SK-N-SH (cell line): ENCODE data around the gene FEM1B. TPM values are rescaled to one million over a fixed set of nuclear protein-coding genes. Genes with fewer than 3 reads are reported as not detected.

Source experiments
- CTCF ChIA-PET: fragments of 300-600, 350-600 bp; formaldehyde crosslinking; extraction: SDS; loops from one replicate; lab custom pipeline; 2021; lab: Yijun Ruan, JAX
- POLR2A ChIA-PET: fragments of 350-600 bp; sonication (Branson Sonifier 250); formaldehyde crosslinking; extraction: SDS; loops from one replicate; lab custom pipeline; 2020; ENCODE audit warnings: antibody characterized with exemption, inconsistent platforms; lab: Yijun Ruan, JAX
- DNase-seq: peaks from one replicate; pipeline ENCODE4 v3.0.0; 2012
- H2AFZ ChIP-seq: fragments of 200-600 bp; sonication (generic); 2 replicates; pipeline ENCODE4 v1.8.1; 2016; ENCODE audit warnings: antibody characterized with exemption, mild to moderate bottlenecking, low read depth
- H3F3A ChIP-seq: fragments of 200-600 bp; sonication (generic); replicated peaks from 2 replicates; pipeline ENCODE3; 2016; ENCODE audit warnings: antibody characterized with exemption, mild to moderate bottlenecking; ENCODE audit not compliant: insufficient read depth
- H3K27ac ChIP-seq, 2 experiments: fragments of 200-500 bp in 1 of 2; fragments of 200-600 bp in 1 of 2; sonication (Bioruptor generic) in 1 of 2; sonication (generic), shearing (Covaris generic) in 1 of 2; 2 replicates each; pipeline versions ENCODE4 v1.5.1 to v1.6.1; 2014 to 2016; ENCODE audit warnings: low read depth in 2 of 2, inconsistent platforms in 1 of 2, low read length in 1 of 2, mild to moderate bottlenecking in 1 of 2, mixed read lengths in 1 of 2
- H3K27me3 ChIP-seq: fragments of 200-600 bp; sonication (generic), shearing (Covaris generic); 2 replicates; pipeline ENCODE4 v1.6.1; 2016; ENCODE audit warnings: mixed run types; ENCODE audit not compliant: insufficient read depth
- H3K36me3 ChIP-seq, 2 experiments: fragments of 200-500 bp in 1 of 2; fragments of 200-600 bp in 1 of 2; sonication (Bioruptor generic) in 1 of 2; sonication (generic) in 1 of 2; replicated peaks in 1 of 2; 2 replicates each; pipeline versions ENCODE3 to v1.5.1; 2014 to 2016; ENCODE audit warnings: low read length in 1 of 2, mild to moderate bottlenecking in 1 of 2; ENCODE audit not compliant: insufficient read depth in 2 of 2, control insufficient read depth in 1 of 2
- H3K4me1 ChIP-seq, 2 experiments: fragments of 200-500 bp in 1 of 2; fragments of 200-600 bp in 1 of 2; sonication (Bioruptor generic) in 1 of 2; sonication (generic), shearing (Covaris generic) in 1 of 2; 2 replicates each; pipeline versions ENCODE4 v1.5.1 to v1.6.1; 2014 to 2016; ENCODE audit warnings: low read depth in 1 of 2, low read length in 1 of 2, mixed run types in 1 of 2; ENCODE audit not compliant: insufficient read depth in 2 of 2, control insufficient read depth in 1 of 2
- H3K4me2 ChIP-seq: fragments of 200-600 bp; sonication (generic), shearing (Covaris generic); 2 replicates; pipeline ENCODE4 v1.6.1; 2017; ENCODE audit warnings: mixed run types
- H3K4me3 ChIP-seq, 2 experiments: fragments of 200-500 bp in 1 of 2; fragments of 200-600 bp in 1 of 2; sonication (Bioruptor generic) in 1 of 2; sonication (generic), shearing (Covaris generic) in 1 of 2; 2 replicates each; pipeline versions ENCODE4 v1.5.1 to v1.8.1; 2014 to 2016; ENCODE audit warnings: low read depth in 2 of 2, inconsistent platforms in 1 of 2, low read length in 1 of 2, mild to moderate bottlenecking in 1 of 2, mixed read lengths in 1 of 2, moderate library complexity in 1 of 2
- H3K79me2 ChIP-seq: fragments of 200-600 bp; sonication (generic); 2 replicates; pipeline ENCODE4 v1.8.1; 2017; ENCODE audit warnings: mild to moderate bottlenecking; ENCODE audit not compliant: insufficient read depth
- H3K9ac ChIP-seq: fragments of 200-600 bp; sonication (generic); 2 replicates; pipeline ENCODE4 v1.6.1; 2017; ENCODE audit warnings: mixed run types
- H3K9me2 ChIP-seq: fragments of 200-600 bp; sonication (generic); 2 replicates; pipeline ENCODE4 v1.6.1; 2017; ENCODE audit warnings: mixed run types
- H3K9me3 ChIP-seq: fragments of 200-600 bp; sonication (generic); 2 replicates; pipeline ENCODE4 v1.6.1; 2017; ENCODE audit warnings: mixed run types, mild to moderate bottlenecking, moderate library complexity
- H4K20me1 ChIP-seq: fragments of 200-600 bp; sonication (generic); 2 replicates; pipeline ENCODE4 v1.6.1; 2017; ENCODE audit warnings: mild to moderate bottlenecking, mixed run types; ENCODE audit not compliant: insufficient read depth
- CTCF ChIP-seq: fragments of 200-600 bp; sonication (generic); IDR thresholded peaks from 2 replicates; pipeline ENCODE4 v1.6.1; 2017; ENCODE audit warnings: antibody characterized with exemption, mild to moderate bottlenecking, moderate library complexity
- EZH2phosphoT487 ChIP-seq: fragments of 200-600 bp; sonication (generic); IDR thresholded peaks from 2 replicates; pipeline ENCODE4 v1.6.1; 2017; ENCODE audit warnings: low read depth, mixed run types, mild to moderate bottlenecking, antibody characterized with exemption, moderate library complexity, borderline replicate concordance
- FOXJ3 ChIP-seq: sonication (generic); formaldehyde crosslinking; IDR thresholded peaks from 2 replicates; pipeline ENCODE4 v1.5.1; 2020; ENCODE audit warnings: mild to moderate bottlenecking, missing genetic modification reagents
- MEF2A ChIP-seq: IDR thresholded peaks from 2 replicates; pipeline ENCODE4 v1.4.0; 2012; ENCODE audit warnings: low read depth, borderline replicate concordance
- NFIC ChIP-seq: IDR thresholded peaks from 2 replicates; pipeline ENCODE4 v1.4.0; 2012; ENCODE audit warnings: borderline replicate concordance
- REST ChIP-seq: IDR thresholded peaks from 2 replicates; pipeline ENCODE4 v1.6.1; 2012; ENCODE audit warnings: mild to moderate bottlenecking, low read depth, low read length, moderate library complexity
- SMC3 ChIP-seq: IDR thresholded peaks from 2 replicates; pipeline ENCODE4 v1.6.1; 2012; ENCODE audit warnings: low read depth, low read length, improper control_type of control experiment
- TEAD4 ChIP-seq: IDR thresholded peaks from 2 replicates; pipeline ENCODE4 v1.4.0; 2012; ENCODE audit warnings: mild to moderate bottlenecking, borderline replicate concordance; ENCODE audit not compliant: insufficient read depth
- USF2 ChIP-seq: fragments of 150-350 bp; IDR thresholded peaks from 2 replicates; pipeline ENCODE4 v1.6.1; 2017; ENCODE audit warnings: antibody characterized with exemption, low read length, low read depth, borderline replicate concordance
- YY1 ChIP-seq: IDR thresholded peaks from 2 replicates; pipeline ENCODE4 v1.4.0; 2012; ENCODE audit warnings: low read depth, mild to moderate bottlenecking
- WGBS: methylation state at CpG from one replicate; pipeline ENCODE4 v1.1.6; 2017; ENCODE audit warnings: low lambda C conversion rate; 5-methylcytosine and 5-hydroxymethylcytosine counted together
- polyA plus RNA-seq, 3 experiments: library from polyadenylated mRNA; depleted of rRNA; stranded (reverse); fragments of >200 nt; gene quantifications; 2 replicates each; pipeline ENCODE4 v1.2.3, GENCODE V29; 2012

The FEM1B gene
- polyA plus RNA-seq, 1 of the 3 experiments (the other 2 are of a cell fraction) = 14.0 TPM

- no peak overlapping the region for H3K27ac ChIP-seq
- no peak for TF ChIP-seq MEF2A
- TF ChIP-seq, all 33 proteins: peak for 0
- Histone ChIP-seq H3K27me3 (no peaks in the 10 kb centered on the region), H3K4me1 (peaks cover 4 to 5% of the 10 kb centered on the region in 2 experiments; a peak in 3 of 4 replicates), H3K9me3 (no peaks in the 10 kb centered on the region), H3K9ac (no peak overlapping the region), H2AFZ (no peak overlapping the region), H4K20me1 (peaks cover 85% of the 10 kb centered on the region), H3K9me2 (no peaks in the 10 kb centered on the region), H3K4me3 (no peak overlapping the region), H3K4me2 (no peak overlapping the region), H3F3A (peaks cover 3% of the 10 kb centered on the region), H3K79me2 (peaks cover 100% of the 10 kb centered on the region), H3K36me3 (peaks cover 50 to 52% of the 10 kb centered on the region in 2 experiments)
- DNase-seq = no peak
- ChIA-PET POLR2A (interaction anchor here (1.7 kb wide), 1 partner anchor 12 kb away, joined by 5 read pairs; the partner anchor contains the start of gene FEM1B), CTCF (interaction anchor here (1.6 to 2.4 kb wide), 3 partner anchors 17 to 260 kb away, joined by 5 to 17 read pairs (median 5); no protein-coding TSS in a partner anchor)
- 92% methylated on average over 14 of the region's 14 CpGs for WGBS
These were observed 12.2 kb downstream of the FEM1B start for GRCh38 chr15:68289621-68290352.

GRCh38 chr15:68290715-68291114 is 13.2 kb downstream of the FEM1B start:
- Histone ChIP-seq H3K9me2 (no peaks in the 10 kb centered on the region), H3K4me1 (peaks cover 4 to 5% of the 10 kb centered on the region in 2 experiments; a peak in 3 of 4 replicates), H3K9ac (no peak overlapping the region), H2AFZ (no peak overlapping the region), H3K79me2 (peaks cover 99% of the 10 kb centered on the region), H3K4me2 (no peak overlapping the region), H3K27me3 (no peaks in the 10 kb centered on the region), H3K9me3 (no peaks in the 10 kb centered on the region), H4K20me1 (peaks cover 78% of the 10 kb centered on the region), H3K4me3 (no peak overlapping the region), H3F3A (peaks cover 3% of the 10 kb centered on the region), H3K36me3 (peaks cover 48 to 54% of the 10 kb centered on the region in 2 experiments), H3K27ac (no peak overlapping the region)
- WGBS = 92% methylated on average over 8 of the region's 8 CpGs
- ChIA-PET POLR2A (no interaction called here), CTCF (interaction anchor here (0.7 to 2.0 kb wide), 4 partner anchors 8 to 260 kb away, joined by 4 to 16 read pairs (median 5); no protein-coding TSS in a partner anchor)
- TF ChIP-seq EZH2phosphoT487 (no peak), CTCF (no peak), SMC3 (no peak), FOXJ3 (no peak), USF2 (no peak), TEAD4 (no peak), YY1 (no peak), NFIC (no peak), REST (no peak)
- no peak for DNase-seq
